ENCODE data around the gene ARHGAP42. TPM values are rescaled to one million over a fixed set of nuclear protein-coding genes. Genes with fewer than 3 reads are reported as not detected.

The ARHGAP42 gene
- total and polyA plus RNA-seq, 2 experiments from 2014 or later: 0.74 to 2.7 TPM

DNA sequence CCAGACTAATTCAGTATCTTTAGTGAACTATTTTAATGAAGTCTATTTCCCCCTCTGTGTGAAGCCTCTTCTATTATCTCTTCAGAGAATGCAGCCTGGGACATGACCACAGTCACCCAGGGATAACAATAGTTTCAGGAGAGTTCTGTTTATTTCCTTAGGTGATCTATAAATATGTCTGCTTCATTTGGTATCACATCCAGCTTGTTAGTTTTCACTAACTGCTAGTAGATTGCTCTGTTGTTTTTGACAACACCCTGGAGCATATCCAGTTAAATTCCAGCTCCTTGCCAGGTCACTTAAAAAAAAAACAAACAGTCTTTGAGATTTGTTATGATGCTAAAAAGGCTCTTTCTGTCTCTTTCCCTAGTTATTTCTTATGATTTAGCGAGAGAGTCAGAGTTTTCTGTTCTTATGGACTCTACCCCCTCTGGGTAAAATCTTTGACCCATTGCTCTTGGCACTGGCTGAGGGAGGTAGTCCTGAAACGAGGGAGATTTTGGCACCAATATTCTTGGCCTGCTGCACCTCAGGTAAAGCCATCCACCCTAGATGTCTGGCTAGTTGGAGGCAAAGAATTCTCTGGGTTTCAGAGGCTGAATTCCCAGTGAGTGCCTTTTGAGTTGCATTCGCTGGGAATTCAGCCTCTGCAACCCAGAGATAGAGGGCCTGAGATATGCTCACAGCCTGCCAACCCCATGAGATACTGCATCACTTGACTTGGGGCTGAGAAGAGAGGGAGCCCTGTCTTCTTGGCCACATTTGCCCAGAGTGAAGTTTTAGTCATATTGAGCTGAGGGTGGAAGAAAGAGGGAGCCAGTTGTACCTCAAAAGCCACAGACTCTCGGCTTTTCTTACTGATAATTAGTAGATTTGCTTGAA, 283.4 kb downstream of the ARHGAP42 start:
- H3K27me3 ChIP-seq (replicated peaks; ENCODE audit: insufficient read depth): no peaks in the 10 kb centered on the region
- no peak overlapping the region for H3K27ac ChIP-seq
- WGBS, 2 experiments (ENCODE audit: low coverage in 1 of 2, low lambda C conversion rate in 2 of 2, missing lambda C conversion rate in 2 of 2): 62 to 65% methylated on average over 4 of the region's 4 CpGs
- H3K9me3 ChIP-seq (ENCODE audit: low read depth): no peaks in the 10 kb centered on the region
- H4K20me1 ChIP-seq (ENCODE audit: insufficient read depth): no peaks in the 10 kb centered on the region
- no peak overlapping the region for H2AFZ ChIP-seq
- H3K36me3 ChIP-seq (ENCODE audit: low read depth): no peaks in the 10 kb centered on the region
- H3F3A ChIP-seq (ENCODE audit: insufficient read depth): no peaks in the 10 kb centered on the region
- H3K4me1 ChIP-seq (ENCODE audit: insufficient read depth): no peaks in the 10 kb centered on the region
- in situ Hi-C loops (cut with MboI): no loop called here
- DNase-seq: no peak
- H3K79me2 ChIP-seq (ENCODE audit: insufficient read depth): no peaks in the 10 kb centered on the region
- no peak overlapping the region for H3K4me3 ChIP-seq
- no peak for TF ChIP-seq EZH2 (IDR thresholded peaks at IDR 0.05; ENCODE audit: insufficient read depth, poor library complexity, severe bottlenecking)
- H3K4me2 ChIP-seq (ENCODE audit: unreplicated experiment): no peak overlapping the region
- H3K9ac ChIP-seq: no peak overlapping the region
- no peaks in the 10 kb centered on the region for H3K9me2 ChIP-seq (ENCODE audit: insufficient read depth)

DNA sequence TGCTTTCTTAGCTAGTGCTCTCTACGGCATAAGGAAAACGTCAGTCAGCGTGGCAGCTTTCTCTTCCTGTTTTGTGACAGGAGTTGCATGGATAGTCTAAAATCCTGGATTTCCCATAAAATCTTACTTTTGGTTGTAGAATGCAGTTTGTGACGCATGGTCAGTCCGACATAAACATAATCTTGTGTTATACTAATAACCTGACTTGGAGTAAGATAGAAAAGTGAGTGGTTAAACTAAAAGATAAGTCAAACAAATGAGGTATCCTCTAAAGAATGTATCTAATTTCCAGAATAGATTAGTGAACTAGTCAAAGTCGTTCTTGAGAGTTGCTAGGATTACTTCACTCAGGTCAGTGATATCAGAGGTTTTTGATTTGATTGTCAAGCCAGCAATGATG, 285.0 kb downstream of the ARHGAP42 start:
- Histone ChIP-seq H2AFZ (no peak overlapping the region), H3K79me2 (ENCODE audit: insufficient read depth) (no peaks in the 10 kb centered on the region), H3K4me1 (ENCODE audit: insufficient read depth) (no peaks in the 10 kb centered on the region), H3K27me3 (replicated peaks; ENCODE audit: insufficient read depth) (no peaks in the 10 kb centered on the region), H3F3A (ENCODE audit: insufficient read depth) (no peaks in the 10 kb centered on the region), H3K36me3 (ENCODE audit: low read depth) (no peaks in the 10 kb centered on the region), H4K20me1 (ENCODE audit: insufficient read depth) (no peaks in the 10 kb centered on the region), H3K4me3 (no peak overlapping the region), H3K27ac (no peak overlapping the region), H3K9me2 (ENCODE audit: insufficient read depth) (no peaks in the 10 kb centered on the region), H3K9me3 (ENCODE audit: low read depth) (no peaks in the 10 kb centered on the region), H3K9ac (no peak overlapping the region), H3K4me2 (ENCODE audit: unreplicated experiment) (no peak overlapping the region)
- WGBS, 2 experiments (ENCODE audit: low coverage in 1 of 2, low lambda C conversion rate in 2 of 2, missing lambda C conversion rate in 2 of 2): 94 to 95% methylated on average over 6 of the region's 6 CpGs
- no peak for DNase-seq
- TF ChIP-seq EZH2 (IDR thresholded peaks at IDR 0.05; ENCODE audit: insufficient read depth, poor library complexity, severe bottlenecking): no peak
- no peak for TF ChIP-seq EZH2phosphoT487 (IDR thresholded peaks at IDR 0.05; ENCODE audit: insufficient read depth, low read depth)
- in situ Hi-C loops (cut with MboI): no loop called here

DNA sequence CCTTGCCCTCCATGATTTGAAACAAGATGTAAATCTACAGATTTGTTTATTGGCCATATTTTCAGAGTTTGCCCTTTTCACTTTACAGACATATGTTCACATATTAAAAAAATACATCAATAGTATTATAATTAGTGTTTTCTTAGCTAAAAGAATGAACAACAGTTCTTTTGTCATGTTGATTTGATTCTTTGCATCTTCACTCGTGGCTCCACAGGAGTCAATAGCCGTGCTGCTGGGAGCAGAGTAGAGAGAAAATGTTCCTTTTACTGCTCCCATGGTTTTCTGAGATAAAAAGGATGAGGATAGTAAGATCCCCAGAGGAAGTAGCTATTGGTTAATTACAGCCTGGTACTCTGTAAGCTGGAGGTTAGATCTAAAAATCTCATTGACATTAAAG, 291.4 kb downstream of the ARHGAP42 start:
- TF ChIP-seq EZH2 (IDR thresholded peaks at IDR 0.05; ENCODE audit: insufficient read depth, poor library complexity, severe bottlenecking): no peak
- TF ChIP-seq EZH2phosphoT487 (IDR thresholded peaks at IDR 0.05; ENCODE audit: insufficient read depth, low read depth): no peak
- DNase-seq: no peak

DNA sequence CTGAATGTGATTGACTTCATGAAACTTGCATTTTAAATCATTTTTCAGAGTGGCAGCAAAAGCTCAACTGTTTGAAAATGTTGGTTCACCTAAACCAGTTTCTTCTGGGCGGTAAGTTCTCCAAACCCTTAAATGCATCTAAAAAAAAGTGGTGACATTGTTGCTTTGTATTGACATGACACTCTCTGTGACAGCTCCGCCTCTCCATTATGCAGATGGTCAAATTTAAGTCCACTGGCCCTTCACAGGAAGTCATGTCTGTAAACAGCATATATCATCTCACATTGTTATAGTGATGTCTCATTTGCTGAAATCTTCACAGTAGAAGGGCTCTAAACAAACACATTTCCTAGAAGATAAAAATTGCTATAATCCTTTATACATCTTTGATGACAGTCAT, 291.9 kb downstream of the ARHGAP42 start:
- no peak overlapping the region for H2AFZ ChIP-seq

More for the DNA sequence above, 291.4 kb downstream of the ARHGAP42 start:
- Histone ChIP-seq H3K4me2 (ENCODE audit: unreplicated experiment) (no peak overlapping the region), H3K9me2 (ENCODE audit: insufficient read depth) (no peaks in the 10 kb centered on the region), H4K20me1 (ENCODE audit: insufficient read depth) (no peaks in the 10 kb centered on the region), H3K79me2 (ENCODE audit: insufficient read depth) (no peaks in the 10 kb centered on the region), H3K27ac (no peak overlapping the region), H3K9me3 (ENCODE audit: low read depth) (no peaks in the 10 kb centered on the region), H2AFZ (no peak overlapping the region), H3K9ac (no peak overlapping the region), H3F3A (ENCODE audit: insufficient read depth) (no peaks in the 10 kb centered on the region), H3K4me3 (no peak overlapping the region), H3K36me3 (ENCODE audit: low read depth) (no peaks in the 10 kb centered on the region), H3K4me1 (ENCODE audit: insufficient read depth) (no peaks in the 10 kb centered on the region), H3K27me3 (replicated peaks; ENCODE audit: insufficient read depth) (no peaks in the 10 kb centered on the region)
- in situ Hi-C loops (cut with MboI): no loop called here
- 56 to 61% methylated on average over 2 of the region's 2 CpGs for WGBS, 2 experiments (ENCODE audit: low coverage in 1 of 2, low lambda C conversion rate in 2 of 2, missing lambda C conversion rate in 2 of 2)

More for the DNA sequence above, 291.9 kb downstream of the ARHGAP42 start:
- Histone ChIP-seq H3K4me3 (no peak overlapping the region), H3K36me3 (ENCODE audit: low read depth) (no peaks in the 10 kb centered on the region), H3K9me2 (ENCODE audit: insufficient read depth) (no peaks in the 10 kb centered on the region), H3K4me1 (ENCODE audit: insufficient read depth) (no peaks in the 10 kb centered on the region), H4K20me1 (ENCODE audit: insufficient read depth) (no peaks in the 10 kb centered on the region), H3K27ac (no peak overlapping the region), H3K9ac (no peak overlapping the region), H3K4me2 (ENCODE audit: unreplicated experiment) (no peak overlapping the region), H3K79me2 (ENCODE audit: insufficient read depth) (no peaks in the 10 kb centered on the region), H3F3A (ENCODE audit: insufficient read depth) (no peaks in the 10 kb centered on the region), H3K9me3 (ENCODE audit: low read depth) (no peaks in the 10 kb centered on the region), H3K27me3 (replicated peaks; ENCODE audit: insufficient read depth) (no peaks in the 10 kb centered on the region)
- WGBS, 2 experiments (ENCODE audit: low coverage in 1 of 2, low lambda C conversion rate in 2 of 2, missing lambda C conversion rate in 2 of 2): 93 to 97% methylated on average over 2 of the region's 2 CpGs
- no peak for TF ChIP-seq EZH2 (IDR thresholded peaks at IDR 0.05; ENCODE audit: insufficient read depth, poor library complexity, severe bottlenecking)
- TF ChIP-seq EZH2phosphoT487 (IDR thresholded peaks at IDR 0.05; ENCODE audit: insufficient read depth, low read depth): no peak
- in situ Hi-C loops (cut with MboI): no loop called here
- DNase-seq: no peak
